ENCODE results near the gene WFS1. TPM values are rescaled to one million over a fixed set of nuclear protein-coding genes. Genes with fewer than 3 reads are reported as not detected.

WFS1 gene
- total RNA-seq, 4 donors from 2014 or later: 124 to 174 (median 132) TPM

DNA sequence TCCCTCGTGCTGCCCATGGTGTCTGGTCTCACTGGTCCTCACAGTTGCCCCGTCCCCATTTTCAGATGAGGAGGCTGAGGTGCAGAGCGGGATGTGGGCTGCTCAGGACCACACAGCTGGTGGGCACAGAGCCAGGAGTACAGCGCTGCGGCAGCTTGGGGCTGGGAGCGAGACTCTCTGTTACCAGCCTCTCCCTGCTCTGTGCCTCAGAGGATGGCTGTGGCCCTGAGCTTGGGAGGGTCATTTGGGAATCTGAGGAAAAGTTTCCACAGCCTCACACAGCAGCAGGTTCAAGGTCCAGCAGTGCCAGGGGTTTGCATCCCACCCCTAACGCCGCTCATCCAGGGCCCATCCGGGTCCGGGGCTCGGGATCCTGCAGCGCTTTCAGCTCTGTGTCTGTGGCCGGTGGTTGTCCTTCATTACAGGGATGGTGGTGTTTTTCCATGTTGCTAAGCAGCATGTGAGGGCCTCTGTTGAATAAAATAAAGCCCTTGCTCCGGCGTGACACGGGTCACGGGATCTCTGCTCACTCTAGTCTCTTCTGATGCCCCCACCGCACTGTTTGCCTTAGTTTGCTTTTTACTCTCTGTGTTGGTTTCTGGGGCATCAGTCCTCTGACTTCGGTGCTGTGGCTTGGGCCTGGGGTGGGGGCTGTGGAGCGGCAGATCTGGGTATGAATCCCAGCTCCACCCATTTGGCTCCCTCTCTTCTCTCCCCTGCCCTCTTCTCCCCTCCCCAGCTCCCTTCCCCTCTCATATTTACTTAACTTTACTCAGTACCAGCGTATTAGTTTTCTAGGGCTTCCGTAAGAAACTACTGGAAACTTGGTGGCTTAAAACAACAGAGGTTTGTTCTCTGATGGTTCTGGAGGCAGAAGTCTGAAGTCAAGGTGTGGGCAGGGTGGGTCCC is 6.5 kb downstream of the WFS1 start:
- H3K27me3 ChIP-seq: no peaks in the 10 kb centered on the region
- no peak overlapping the region for H3K4me3 ChIP-seq (replicated peaks in 1 of 3)
- intact Hi-C loops (cut with DNase I): no loop called here
- peak overlapping the region; percentile 57 to 97 (median 95) for H3K27ac ChIP-seq
- H3K9me3 ChIP-seq: no peaks in the 10 kb centered on the region
- H3K4me1 ChIP-seq: peaks cover 70 to 77% of the 10 kb centered on the region in 2 donors
- TF ChIP-seq, protein P1, sequence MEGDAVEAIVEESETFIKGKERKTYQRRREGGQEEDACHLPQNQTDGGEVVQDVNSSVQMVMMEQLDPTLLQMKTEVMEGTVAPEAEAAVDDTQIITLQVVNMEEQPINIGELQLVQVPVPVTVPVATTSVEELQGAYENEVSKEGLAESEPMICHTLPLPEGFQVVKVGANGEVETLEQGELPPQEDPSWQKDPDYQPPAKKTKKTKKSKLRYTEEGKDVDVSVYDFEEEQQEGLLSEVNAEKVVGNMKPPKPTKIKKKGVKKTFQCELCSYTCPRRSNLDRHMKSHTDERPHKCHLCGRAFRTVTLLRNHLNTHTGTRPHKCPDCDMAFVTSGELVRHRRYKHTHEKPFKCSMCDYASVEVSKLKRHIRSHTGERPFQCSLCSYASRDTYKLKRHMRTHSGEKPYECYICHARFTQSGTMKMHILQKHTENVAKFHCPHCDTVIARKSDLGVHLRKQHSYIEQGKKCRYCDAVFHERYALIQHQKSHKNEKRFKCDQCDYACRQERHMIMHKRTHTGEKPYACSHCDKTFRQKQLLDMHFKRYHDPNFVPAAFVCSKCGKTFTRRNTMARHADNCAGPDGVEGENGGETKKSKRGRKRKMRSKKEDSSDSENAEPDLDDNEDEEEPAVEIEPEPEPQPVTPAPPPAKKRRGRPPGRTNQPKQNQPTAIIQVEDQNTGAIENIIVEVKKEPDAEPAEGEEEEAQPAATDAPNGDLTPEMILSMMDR (IDR thresholded peaks at IDR 0.05): no peak
- no peak for TF ChIP-seq POLR2A (IDR thresholded peaks at IDR 0.05)
- peaks cover 22 to 32% of the 10 kb centered on the region in 2 donors for H3K36me3 ChIP-seq
- WGBS, 2 donors: 57 to 64% methylated on average over 19 to 21 of the region's 22 CpGs
- peak; percentile 51 to 58 for DNase-seq

DNA sequence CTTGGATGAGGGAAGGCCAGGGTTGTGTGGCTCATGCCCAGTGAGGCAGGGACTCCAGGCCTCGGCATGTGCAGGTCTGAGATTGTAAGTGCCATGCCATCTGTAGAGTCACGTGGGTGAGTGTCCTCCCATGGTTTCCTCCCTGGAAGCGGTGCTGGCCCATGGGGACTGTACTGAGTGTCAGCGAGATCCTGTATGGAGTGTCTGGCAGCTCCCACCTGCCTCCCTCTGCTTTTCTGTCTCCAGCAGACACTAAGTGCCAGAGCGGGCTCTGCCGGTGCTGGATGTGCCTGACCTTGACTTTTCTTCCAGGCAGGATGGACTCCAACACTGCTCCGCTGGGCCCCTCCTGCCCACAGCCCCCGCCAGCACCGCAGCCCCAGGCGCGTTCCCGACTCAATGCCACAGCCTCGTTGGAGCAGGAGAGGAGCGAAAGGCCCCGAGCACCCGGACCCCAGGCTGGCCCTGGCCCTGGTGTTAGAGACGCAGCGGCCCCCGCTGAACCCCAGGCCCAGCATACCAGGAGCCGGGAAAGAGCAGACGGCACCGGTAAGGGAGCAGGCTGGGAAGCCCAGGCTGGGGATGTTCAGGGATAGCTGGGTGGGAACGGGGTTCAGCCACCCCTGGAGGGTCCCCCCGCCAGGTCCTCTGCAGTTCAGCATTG is 7.6 kb downstream of the WFS1 start:
- no peak for DNase-seq
- WGBS, 2 donors: 86 to 92% methylated on average over 16 to 22 of the region's 24 CpGs
- H3K4me3 ChIP-seq (replicated peaks in 1 of 3): no peak overlapping the region

DNA sequence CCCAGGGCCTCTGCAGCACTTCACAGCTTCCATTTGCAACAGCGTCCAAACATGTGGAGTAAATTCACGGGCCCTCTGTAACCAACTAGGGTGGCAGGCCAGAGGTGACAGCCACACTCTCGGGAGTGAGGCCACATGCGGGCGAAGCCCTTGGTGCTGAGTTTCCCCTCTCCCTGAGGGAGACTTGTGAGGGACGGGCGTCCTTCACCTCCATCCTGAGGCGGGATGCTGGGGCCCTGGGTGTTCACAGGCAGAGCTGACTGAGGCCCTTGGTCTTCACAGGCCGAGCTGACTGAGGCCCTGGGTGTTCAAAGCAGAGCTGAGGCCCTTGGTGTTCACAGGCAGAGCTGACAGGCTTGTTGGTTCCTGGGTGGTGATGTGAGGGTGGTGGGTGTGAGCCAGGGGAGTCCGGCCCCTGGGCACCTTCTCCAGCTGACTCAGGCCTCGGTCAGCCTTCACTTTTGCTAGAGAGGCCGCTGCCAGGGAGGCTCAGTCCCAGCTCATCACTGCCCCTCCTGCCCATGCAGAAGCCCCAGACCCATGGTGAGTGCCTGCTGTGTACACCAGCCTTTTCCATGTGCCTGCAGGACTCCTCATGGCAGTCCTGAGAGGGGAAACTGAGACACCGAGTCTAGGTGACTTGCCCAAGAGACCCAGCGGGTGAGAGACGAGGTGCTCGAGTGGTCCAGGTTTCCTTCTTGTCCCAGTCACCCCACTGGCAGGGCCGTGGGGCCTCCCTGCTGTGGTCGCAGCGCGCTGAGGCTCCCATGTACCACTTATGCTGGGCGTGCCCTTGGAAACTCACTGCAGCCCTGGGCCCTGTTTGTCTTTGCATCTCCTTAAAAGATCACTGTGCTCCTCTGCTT is 8.5 kb downstream of the WFS1 start:
- no peak for DNase-seq
- Histone ChIP-seq H3K9me3 (no peaks in the 10 kb centered on the region), H3K27ac (peak overlapping the region in 2 of 3 donors; percentile 36 to 95), H3K36me3 (peaks cover 26 to 36% of the 10 kb centered on the region in 2 donors), H3K4me3 (replicated peaks in 1 of 3) (no peak overlapping the region), H3K4me1 (peaks cover 50 to 67% of the 10 kb centered on the region in 2 donors), H3K27me3 (no peaks in the 10 kb centered on the region)
- TF ChIP-seq, protein P1 (IDR thresholded peaks at IDR 0.05): no peak
- no peak for TF ChIP-seq POLR2A (IDR thresholded peaks at IDR 0.05)
- whole genome bisulfite sequencing, 2 donors: 75 to 93% methylated on average over 10 to 19 of the region's 21 CpGs
- intact Hi-C loops (cut with DNase I): no loop called here

More for the DNA sequence above, 7.6 kb downstream of the WFS1 start:
- peaks cover 22 to 32% of the 10 kb centered on the region in 2 donors for H3K36me3 ChIP-seq
- H3K27ac ChIP-seq: peak overlapping the region in 2 of 3 donors; percentile 95 to 97
- H3K27me3 ChIP-seq: no peaks in the 10 kb centered on the region
- no peaks in the 10 kb centered on the region for H3K9me3 ChIP-seq
- H3K4me1 ChIP-seq: peaks cover 59 to 73% of the 10 kb centered on the region in 2 donors
- TF ChIP-seq, protein P1 (IDR thresholded peaks at IDR 0.05): no peak
- no peak for TF ChIP-seq POLR2A (IDR thresholded peaks at IDR 0.05)
- intact Hi-C loops (cut with DNase I): no loop called here

DNA sequence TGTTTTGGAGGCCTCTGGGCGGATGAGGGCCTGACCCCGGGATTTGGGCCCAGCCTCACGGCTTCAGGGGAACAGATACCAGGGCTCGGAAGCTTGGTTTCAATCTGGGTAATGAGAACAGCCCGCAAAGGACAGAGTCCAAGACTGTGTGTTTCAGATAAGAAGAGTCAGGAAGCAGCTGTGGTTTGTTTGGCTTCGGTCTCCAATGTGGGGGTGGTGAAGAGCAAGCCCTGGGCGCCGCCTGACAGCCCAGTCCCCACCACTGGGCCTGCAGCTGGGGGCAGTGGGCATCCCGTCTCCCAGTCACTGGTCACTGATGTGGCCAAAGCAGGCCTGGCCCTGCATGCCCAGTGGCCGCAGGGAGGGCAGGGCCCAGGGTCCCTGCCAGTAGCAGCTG is 9.1 kb downstream of the WFS1 start:
- Histone ChIP-seq H3K9me3 (no peaks in the 10 kb centered on the region), H3K36me3 (peaks cover 27 to 40% of the 10 kb centered on the region in 2 donors), H3K27me3 (no peaks in the 10 kb centered on the region), H3K4me3 (replicated peaks in 1 of 3) (no peak overlapping the region), H3K4me1 (peaks cover 43 to 61% of the 10 kb centered on the region in 2 donors), H3K27ac (peak overlapping the region in 2 of 3 donors; percentile 36 to 95)
- no peak for DNase-seq
- intact Hi-C loops (cut with DNase I): no loop called here
- no peak for TF ChIP-seq POLR2A (IDR thresholded peaks at IDR 0.05)
- TF ChIP-seq, protein P1 (IDR thresholded peaks at IDR 0.05): no peak
- 67% methylated on average over 7 of the region's 10 CpGs; no CpG with 5 or more reads in 1 of the 2 donors for WGBS, 2 donors

Data from thyroid gland (tissue), 4 donors.